HG02798 (cell line): ENCODE results near the gene SLC25A45.

ENCODE experiments used
- ATAC-seq: cut with Tn5 transposase; IDR thresholded peaks from one replicate; pipeline ENCODE4 v1.9.1; 2021; ENCODE audit warnings: mild to moderate bottlenecking; ENCODE audit not compliant: unreplicated experiment, poor library complexity

The SLC25A45 gene

GRCh38 chr11:65410936-65411680 lies 28.7 kb upstream of the SLC25A45 start:
- no peak for ATAC-seq

- ATAC-seq, result no peak
These were observed 22.3 kb upstream of the SLC25A45 start for GRCh38 chr11:65404638-65405339.

GRCh38 chr11:65404210-65404609 lies 21.8 kb upstream of the SLC25A45 start:
- ATAC-seq, result no peak

GRCh38 chr11:65403607-65404121 lies 21.2 kb upstream of the SLC25A45 start:
- ATAC-seq, result no peak

GRCh38 chr11:65402790-65403189 lies 20.3 kb upstream of the SLC25A45 start:
- ATAC-seq, result no peak

GRCh38 chr11:65401803-65402248 lies 19.4 kb upstream of the SLC25A45 start:
- ATAC-seq, result no peak

GRCh38 chr11:65401073-65401802 lies 18.8 kb upstream of the SLC25A45 start:
- ATAC-seq, result no peak

GRCh38 chr11:65400307-65401072 lies 18.0 kb upstream of the SLC25A45 start:
- no peak for ATAC-seq

- no peak for ATAC-seq
These were observed 17.4 kb upstream of the SLC25A45 start for GRCh38 chr11:65399845-65400244.

GRCh38 chr11:65399249-65399648 lies 16.8 kb upstream of the SLC25A45 start:
- ATAC-seq, result no peak

- no peak for ATAC-seq
These were observed 16.0 kb upstream of the SLC25A45 start for GRCh38 chr11:65398362-65398910.

GRCh38 chr11:65396769-65397745 lies 14.6 kb upstream of the SLC25A45 start:
- ATAC-seq, result no peak

- ATAC-seq, result no peak
These were observed 13.6 kb upstream of the SLC25A45 start for GRCh38 chr11:65395961-65396530.

- no peak for ATAC-seq
These were observed 11.7 kb upstream of the SLC25A45 start for GRCh38 chr11:65394125-65394536.

GRCh38 chr11:65393513-65394079 lies 11.2 kb upstream of the SLC25A45 start:
- ATAC-seq, result no peak

- no peak for ATAC-seq
These were observed 10.5 kb upstream of the SLC25A45 start for GRCh38 chr11:65392899-65393298.

- no peak for ATAC-seq
These were observed 9.9 kb upstream of the SLC25A45 start for GRCh38 chr11:65392186-65392829.

- no peak for ATAC-seq
These were observed 8.6 kb upstream of the SLC25A45 start for GRCh38 chr11:65390996-65391395.
